IMR-90 (cell line): ENCODE results near the gene TK2.

Source experiments
- CTCF ChIP-seq: conservative IDR thresholded peaks from 2 replicates; pipeline ENCODE4 v1.5.1; 2012; ENCODE audit warnings: mild to moderate bottlenecking, low read depth, low read length, improper control_type of control experiment
- SMC3 ChIP-seq: fragments of 150-350 bp; IDR thresholded peaks from 2 replicates; pipeline ENCODE4 v1.6.1; 2016; ENCODE audit warnings: low read depth, mild to moderate bottlenecking, antibody characterized with exemption, low read length, moderate library complexity

GRCh38 chr16:66575060-66575459 is 25.1 kb upstream of the TK2 start:
- TF ChIP-seq CTCF (no peak), SMC3 (no peak)
